Left lung (tissue), 10 donors: Measurements from ENCODE around the gene DACH1. TPM values are rescaled to one million over a fixed set of nuclear protein-coding genes. Genes with fewer than 3 reads are reported as not detected.

Source experiments
- ATAC-seq: fragments of 200-7000 bp; cut with Tn5 transposase; one replicate; pipeline ENCODE4 v1.9.1; 2020; ENCODE audit warnings: moderate library complexity
- DNase-seq, 4 donors: peaks; one replicate each; pipeline ENCODE4 v3.0.0-alpha.2; 2013 to 2020
- H3K27ac ChIP-seq, 2 donors: fragments of 200-600 bp; sonication (generic) in 1 of 2; one replicate each; pipeline versions ENCODE4 v1.5.0 to v1.8.0; 2020 to 2021
- H3K27me3 ChIP-seq, 2 donors: fragments of 200-600 bp; sonication (generic) in 1 of 2; one replicate each; pipeline versions ENCODE4 v1.5.0 to v1.8.0; 2020 to 2021
- H3K36me3 ChIP-seq, 2 donors: fragments of 200-600 bp; sonication (generic) in 1 of 2; one replicate each; pipeline versions ENCODE4 v1.5.0 to v1.8.0; 2020 to 2021
- H3K4me1 ChIP-seq, 2 donors: fragments of 200-600 bp; one replicate each; pipeline ENCODE4 v1.8.0; 2021
- H3K4me3 ChIP-seq, 2 donors: fragments of 200-600 bp; sonication (generic) in 1 of 2; one replicate each; pipeline versions ENCODE4 v1.5.0 to v1.8.0; 2020 to 2021; ENCODE audit warnings: mild to moderate bottlenecking in 1 of 2
- H3K9me3 ChIP-seq, 2 donors: fragments of 200-600 bp; sonication (generic) in 1 of 2; one replicate each; pipeline versions ENCODE4 v1.5.0 to v1.8.0; 2020 to 2021
- CTCF ChIP-seq, 2 donors: fragments of 200-600 bp; sonication (generic) in 1 of 2; IDR thresholded peaks; one replicate each; pipeline versions ENCODE4 v1.5.0 to v1.8.0; 2021; ENCODE audit warnings: antibody characterized with exemption in 2 of 2
- intact Hi-C, 2 donors: fragments of 100-400 bp; cut with DNase I; formaldehyde crosslinking; loops; one replicate each; pipeline versions ENCODE4 v1.11.2 to v1.14.2; 2022
- polyA plus RNA-seq, 6 donors: library from polyadenylated mRNA; unstranded; fragments of 120-200 nt; gene quantifications; one replicate each; pipeline ENCODE4 v1.2.1, GENCODE V29; 2013; ENCODE audit not compliant: insufficient read length in 6 of 6
- total RNA-seq, 2 donors: library from RNA; stranded (reverse); fragmentation: NEBNext Ultra II Directional; extraction: Animal tissue kit (Norgen Biotek cat#: 25700); gene quantifications; one replicate each; pipeline ENCODE4 v1.2.1, GENCODE V29; 2021
- donor health status: DM: no; HTN: yes; CAD: no.
- donor health status: DM: no; HTN: no; CAD: no.

The DACH1 gene
- total and polyA plus RNA-seq, 8 donors: 4.6 to 47.5 (median 43.9) TPM

DNA sequence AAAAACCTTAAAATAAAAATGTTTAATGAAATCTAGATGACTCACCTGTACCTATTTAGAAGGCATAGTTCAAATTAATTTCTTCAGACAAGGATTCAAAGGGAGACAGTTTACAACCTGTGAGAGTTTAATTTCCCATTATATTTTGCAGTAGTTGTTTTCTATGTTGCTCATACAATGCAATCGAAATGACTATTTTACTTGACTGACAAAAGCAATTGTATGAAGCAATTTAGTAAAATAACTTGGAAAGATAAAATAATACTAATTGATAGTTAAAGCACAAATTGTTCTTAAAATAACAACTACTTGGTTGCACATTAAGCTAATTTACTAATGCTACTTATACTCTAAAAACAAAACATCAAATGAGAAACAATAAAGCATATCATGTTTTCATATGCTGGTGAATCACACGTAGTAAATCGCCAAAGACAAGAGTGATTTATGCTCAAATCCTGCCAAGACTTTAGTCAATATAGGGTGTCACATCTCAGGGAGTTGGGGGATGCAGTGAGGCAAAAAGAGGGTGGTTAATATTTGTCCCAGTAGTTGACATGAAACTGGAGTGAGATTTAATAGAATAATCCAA, 6.4 kb downstream of the DACH1 start:
- TF ChIP-seq CTCF (IDR thresholded peaks at IDR 0.05): no peak
- intact Hi-C loops: no loop called here
- peak overlapping the region in 1 of 2 donors; percentile 5 for H3K27ac ChIP-seq
- H3K4me3 ChIP-seq: no peak overlapping the region
- H3K4me1 ChIP-seq: peaks cover 0 to 25% of the 10 kb centered on the region in 2 donors
- no peaks in the 10 kb centered on the region for H3K36me3 ChIP-seq
- peaks cover 8 to 14% of the 10 kb centered on the region in 2 donors for H3K27me3 ChIP-seq
- H3K9me3 ChIP-seq: no peaks in the 10 kb centered on the region
- DNase-seq: no peak
- ATAC-seq: no peak

GRCh38 chr13:71858647-71859046, 8.4 kb downstream of the DACH1 start:
- no peak overlapping the region for H3K27ac ChIP-seq
- peaks cover 0 to 19% of the 10 kb centered on the region in 2 donors for H3K4me1 ChIP-seq
- ATAC-seq: no peak
- no peaks in the 10 kb centered on the region for H3K36me3 ChIP-seq
- no peaks in the 10 kb centered on the region for H3K9me3 ChIP-seq
- no peak for DNase-seq
- H3K4me3 ChIP-seq: no peak overlapping the region
- intact Hi-C loops: no loop called here
- no peak for TF ChIP-seq CTCF (IDR thresholded peaks at IDR 0.05)
- no peaks in the 10 kb centered on the region for H3K27me3 ChIP-seq

DNA sequence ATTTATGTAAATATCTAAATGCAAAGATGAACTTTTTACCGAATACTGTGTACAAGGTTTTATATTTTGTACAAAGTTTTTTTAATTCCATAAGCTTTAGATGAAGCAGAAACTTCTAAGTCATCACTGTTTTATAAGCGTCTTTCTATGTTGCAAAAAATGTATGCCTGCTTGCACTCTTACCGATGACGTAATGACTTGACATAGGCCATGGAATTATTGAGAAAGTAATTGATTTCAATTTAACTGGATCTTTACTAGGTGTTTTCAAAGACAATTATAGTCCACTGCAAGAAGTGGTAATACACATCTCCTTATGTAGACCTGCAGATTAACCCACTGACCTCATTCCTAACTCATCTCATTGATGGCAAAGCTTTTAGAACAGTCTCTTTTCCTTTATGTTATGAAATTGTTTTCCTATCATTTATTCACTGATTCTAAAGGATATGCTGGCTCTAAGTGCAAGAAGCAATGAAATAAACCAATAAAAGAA, 10.4 kb downstream of the DACH1 start:
- Histone ChIP-seq H3K4me3 (no peak overlapping the region), H3K36me3 (no peaks in the 10 kb centered on the region), H3K9me3 (no peaks in the 10 kb centered on the region), H3K4me1 (peaks cover 0 to 7% of the 10 kb centered on the region in 2 donors), H3K27me3 (no peaks in the 10 kb centered on the region), H3K27ac (no peak overlapping the region)
- DNase-seq (no peak), ATAC-seq (no peak)
- intact Hi-C loops: no loop called here
- TF ChIP-seq CTCF (IDR thresholded peaks at IDR 0.05): no peak

DNA sequence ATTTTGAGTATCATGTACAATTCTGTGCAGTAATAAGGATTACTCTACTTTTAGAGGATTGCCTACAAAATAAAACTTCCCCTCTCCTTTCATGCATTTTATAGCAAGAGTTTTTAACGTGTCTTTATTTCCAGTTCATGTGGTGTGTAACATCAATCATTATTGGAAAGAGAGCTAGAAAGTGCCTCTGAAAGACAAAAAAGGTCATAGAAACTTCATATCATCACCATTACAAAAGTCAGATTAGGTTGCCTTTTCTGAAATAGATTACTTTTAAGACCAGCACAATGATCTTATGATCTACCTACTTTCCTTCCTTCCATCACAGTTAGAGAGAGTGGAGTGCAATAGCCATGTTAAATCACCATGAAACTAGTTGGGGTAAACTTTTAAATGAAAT, 12.6 kb downstream of the DACH1 start:
- Histone ChIP-seq H3K36me3 (no peaks in the 10 kb centered on the region), H3K9me3 (no peaks in the 10 kb centered on the region), H3K27me3 (no peaks in the 10 kb centered on the region), H3K4me1 (peaks cover 0 to 4% of the 10 kb centered on the region in 2 donors), H3K4me3 (no peak overlapping the region), H3K27ac (no peak overlapping the region)
- intact Hi-C loops: no loop called here
- DNase-seq: no peak
- no peak for ATAC-seq
- no peak for TF ChIP-seq CTCF (IDR thresholded peaks at IDR 0.05)

GRCh38 chr13:71853725-71854124, 13.3 kb downstream of the DACH1 start:
- DNase-seq (no peak), ATAC-seq (no peak)
- Histone ChIP-seq H3K9me3 (no peaks in the 10 kb centered on the region), H3K27me3 (no peaks in the 10 kb centered on the region), H3K4me1 (peaks cover 0 to 3% of the 10 kb centered on the region in 2 donors), H3K4me3 (no peak overlapping the region), H3K27ac (no peak overlapping the region), H3K36me3 (no peaks in the 10 kb centered on the region)
- TF ChIP-seq CTCF (IDR thresholded peaks at IDR 0.05): no peak
- intact Hi-C loops: no loop called here
